DOHH2 (cell line): ENCODE measurements around the gene BAHD1.

Source experiments
- EZH2phosphoT487 ChIP-seq: fragments of 200-600 bp; sonication (generic); IDR thresholded peaks from 2 replicates; pipeline ENCODE4 v1.6.1; 2017; ENCODE audit warnings: borderline replicate concordance, mild to moderate bottlenecking, antibody characterized with exemption, low read length, moderate library complexity, mixed read lengths
- TF ChIP-seq, protein P1 (sequence below): fragments of 200-600 bp; sonication (generic); IDR thresholded peaks from one replicate; pipeline ENCODE4 v1.5.1; 2014; ENCODE audit warnings: antibody characterized with exemption, mild to moderate bottlenecking, low read depth, low read length; ENCODE audit not compliant: poor library complexity, severe bottlenecking

DNA sequence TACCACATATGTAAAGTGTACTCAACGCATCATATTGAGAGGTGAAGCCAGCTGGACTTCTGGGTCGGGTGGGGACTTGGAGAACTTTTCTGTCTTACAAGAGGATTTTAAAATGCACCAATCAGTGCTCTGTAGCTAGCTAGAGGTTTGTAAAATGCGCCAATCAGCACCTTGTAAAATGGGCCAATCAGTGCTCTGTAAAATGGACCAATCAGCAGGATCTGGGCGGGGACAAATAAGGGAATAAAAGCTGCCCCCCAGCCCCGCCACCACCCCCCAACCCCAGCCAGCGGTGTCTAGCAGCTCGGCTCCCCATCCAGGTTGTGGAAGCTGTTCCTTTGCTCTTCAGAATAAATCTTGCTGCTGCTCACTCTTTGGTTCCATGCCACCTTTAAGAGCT, 41.4 kb upstream of the BAHD1 start:
- no peak for TF ChIP-seq EZH2phosphoT487
- TF ChIP-seq, protein P1, sequence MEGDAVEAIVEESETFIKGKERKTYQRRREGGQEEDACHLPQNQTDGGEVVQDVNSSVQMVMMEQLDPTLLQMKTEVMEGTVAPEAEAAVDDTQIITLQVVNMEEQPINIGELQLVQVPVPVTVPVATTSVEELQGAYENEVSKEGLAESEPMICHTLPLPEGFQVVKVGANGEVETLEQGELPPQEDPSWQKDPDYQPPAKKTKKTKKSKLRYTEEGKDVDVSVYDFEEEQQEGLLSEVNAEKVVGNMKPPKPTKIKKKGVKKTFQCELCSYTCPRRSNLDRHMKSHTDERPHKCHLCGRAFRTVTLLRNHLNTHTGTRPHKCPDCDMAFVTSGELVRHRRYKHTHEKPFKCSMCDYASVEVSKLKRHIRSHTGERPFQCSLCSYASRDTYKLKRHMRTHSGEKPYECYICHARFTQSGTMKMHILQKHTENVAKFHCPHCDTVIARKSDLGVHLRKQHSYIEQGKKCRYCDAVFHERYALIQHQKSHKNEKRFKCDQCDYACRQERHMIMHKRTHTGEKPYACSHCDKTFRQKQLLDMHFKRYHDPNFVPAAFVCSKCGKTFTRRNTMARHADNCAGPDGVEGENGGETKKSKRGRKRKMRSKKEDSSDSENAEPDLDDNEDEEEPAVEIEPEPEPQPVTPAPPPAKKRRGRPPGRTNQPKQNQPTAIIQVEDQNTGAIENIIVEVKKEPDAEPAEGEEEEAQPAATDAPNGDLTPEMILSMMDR = no peak
